Stimulated activated CD4-positive, alpha-beta T cell treated with anti-CD3 and anti-CD28 coated beads, Interleukin-2, amount 100 ng/mL, for 24 hours (primary cell): ENCODE measurements around the gene SUN2.
A peak's percentile ranks its signal among the peaks of the same experiment; 100 is the strongest.

Source experiments
- DNase-seq, 2 donors: peaks; one replicate each; pipeline ENCODE4 v3.0.0-alpha.2; 2020

SUN2 gene

DNA sequence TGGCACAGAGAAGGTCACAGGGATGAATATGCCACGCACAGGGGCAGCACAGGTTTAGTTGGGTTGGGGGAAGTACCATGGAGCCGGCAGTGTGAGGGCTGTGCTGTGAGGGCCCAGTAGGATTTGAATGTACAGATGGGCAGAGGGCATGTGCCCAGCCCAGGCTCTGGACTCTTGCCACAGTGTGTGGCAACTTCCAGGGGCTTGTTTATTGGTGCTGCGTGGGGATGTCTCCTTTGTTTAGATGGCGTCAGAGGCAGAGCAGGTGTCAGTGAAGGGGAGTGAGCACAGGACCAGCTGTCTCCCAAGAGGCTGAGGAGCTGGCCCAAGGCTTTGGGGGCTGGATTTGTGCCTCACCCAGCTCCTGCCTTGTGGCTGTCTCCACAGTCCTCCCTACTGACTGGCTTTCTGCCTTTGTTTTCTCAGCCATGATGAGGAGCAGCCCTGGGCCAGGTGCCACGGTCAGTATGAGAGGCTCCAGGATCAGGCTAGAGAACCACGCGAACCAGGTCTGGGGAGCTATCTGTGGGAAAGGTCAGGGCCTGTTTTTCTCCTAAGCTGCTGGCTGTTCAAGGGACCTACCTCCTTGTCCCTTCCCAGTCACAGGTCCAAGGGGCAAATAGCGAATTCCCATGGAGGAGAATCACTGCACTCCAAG, 21.9 kb downstream of the SUN2 start:
- no peak for DNase-seq

GRCh38 chr22:38733329-38733723, 22.5 kb downstream of the SUN2 start:
- DNase-seq = peak; percentile 64

GRCh38 chr22:38732251-38732815, 23.5 kb downstream of the SUN2 start:
- no peak for DNase-seq

- no peak for DNase-seq
Observed at GRCh38 chr22:38731703-38732161, 24.1 kb downstream of the SUN2 start.

GRCh38 chr22:38730411-38730871, 25.4 kb downstream of the SUN2 start:
- no peak for DNase-seq

- DNase-seq = no peak
Observed at GRCh38 chr22:38729946-38730345, 25.9 kb downstream of the SUN2 start.

DNA sequence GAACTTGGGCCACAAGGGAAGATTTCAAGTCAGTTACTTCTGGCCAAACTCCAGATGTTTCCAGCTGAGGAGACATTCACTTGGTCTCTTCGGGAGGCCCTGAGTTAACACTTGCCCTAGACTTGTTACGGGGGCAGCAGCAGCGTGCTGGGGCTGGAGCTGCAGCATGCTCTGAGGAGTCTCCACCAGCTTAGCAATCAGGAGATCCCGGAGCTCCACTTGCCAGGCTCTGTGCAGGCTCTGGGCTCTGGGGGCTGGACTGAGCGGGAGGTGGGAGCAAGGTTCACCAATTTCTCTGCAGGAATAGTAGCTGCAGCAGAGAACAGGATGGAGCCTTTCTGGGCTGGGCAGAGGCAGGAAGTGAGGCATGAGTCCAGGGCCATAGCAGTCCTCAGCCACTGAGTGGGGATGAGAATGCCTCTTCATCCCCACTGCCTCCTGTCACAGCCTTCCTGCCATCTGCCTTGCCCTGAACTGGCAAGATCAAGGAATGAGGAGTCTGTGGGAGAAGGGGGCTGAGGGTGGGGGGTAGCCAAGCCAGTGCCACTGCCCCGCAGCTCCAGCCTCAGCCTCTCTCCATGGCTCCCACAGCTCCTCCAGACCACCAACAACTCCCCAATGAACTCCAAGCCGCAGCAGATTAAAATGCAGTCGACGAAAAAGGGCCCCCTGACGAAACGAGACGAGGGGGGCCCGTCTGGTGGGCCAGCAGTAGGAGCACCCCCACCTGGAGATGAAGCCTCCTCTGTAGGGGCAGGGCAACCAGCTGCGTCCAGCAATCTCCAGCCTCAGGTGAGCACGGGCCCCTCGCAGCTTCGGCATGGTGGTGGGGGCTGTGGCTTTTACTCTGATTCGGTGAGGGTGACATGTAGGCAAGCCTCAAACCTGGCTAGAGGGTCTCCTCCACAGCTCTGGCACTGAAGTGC, 26.7 kb downstream of the SUN2 start:
- DNase-seq = no peak

- DNase-seq = no peak
Observed at GRCh38 chr22:38727530-38728451, 28.0 kb downstream of the SUN2 start.

- DNase-seq = no peak
Observed at GRCh38 chr22:38727123-38727522, 28.7 kb downstream of the SUN2 start.

- DNase-seq = no peak
Observed at GRCh38 chr22:38725900-38726655, 29.7 kb downstream of the SUN2 start.

DNA sequence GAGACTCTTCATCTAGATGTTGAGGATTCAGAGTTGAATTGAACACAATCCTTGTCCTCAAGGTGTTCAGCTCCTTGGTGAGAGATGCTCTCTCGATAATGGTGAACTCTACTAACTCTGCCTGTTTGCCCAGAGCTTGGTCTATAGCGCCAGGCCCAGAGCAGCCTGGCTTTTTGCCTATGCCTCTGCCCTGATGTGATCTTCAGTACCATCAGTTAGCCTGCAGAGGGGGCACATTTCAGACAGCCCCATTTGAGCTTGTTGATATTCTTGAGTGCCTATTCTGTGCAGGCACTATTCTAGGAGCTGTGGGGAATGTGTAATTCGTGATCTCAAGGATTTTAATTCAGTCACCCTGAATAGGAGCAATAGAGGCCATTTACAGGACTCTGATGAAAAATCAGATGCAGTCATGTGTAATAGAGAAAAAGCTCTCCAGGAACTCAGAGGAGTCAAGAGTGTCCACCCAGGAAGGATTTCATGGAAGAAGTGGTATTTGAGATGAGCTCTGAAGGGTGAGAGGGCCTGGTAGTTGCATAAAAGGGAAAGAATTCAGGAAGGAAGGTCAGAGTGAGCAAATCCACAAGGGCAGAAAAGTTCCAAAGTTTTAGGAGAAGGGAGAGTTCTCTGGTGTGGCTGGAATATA, 30.7 kb downstream of the SUN2 start:
- no peak for DNase-seq

- no peak for DNase-seq
Observed at GRCh38 chr22:38724176-38724575, 31.6 kb downstream of the SUN2 start.

GRCh38 chr22:38721551-38721950, 34.2 kb downstream of the SUN2 start:
- no peak for DNase-seq

GRCh38 chr22:38720350-38720749, 35.4 kb downstream of the SUN2 start:
- DNase-seq = no peak

DNA sequence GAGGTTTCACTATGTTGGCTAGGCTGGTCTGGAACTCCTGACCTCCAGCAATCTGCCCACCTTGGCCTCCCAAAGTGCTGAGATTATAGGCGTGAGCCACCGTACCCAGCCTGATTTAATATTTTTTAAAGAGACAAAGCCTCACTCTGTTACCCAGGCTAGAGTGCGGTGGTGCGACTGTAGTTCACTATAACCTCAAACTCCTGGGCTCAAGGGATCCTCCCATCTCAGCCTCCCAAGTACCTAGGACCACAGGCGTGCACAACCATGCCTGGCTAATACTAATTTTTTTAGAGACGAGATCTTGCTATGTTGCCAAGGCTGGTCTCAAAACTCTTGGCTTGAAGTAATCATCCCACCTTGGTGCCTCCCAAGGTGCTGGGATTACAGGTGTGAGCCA, 36.6 kb downstream of the SUN2 start:
- DNase-seq = no peak

DNA sequence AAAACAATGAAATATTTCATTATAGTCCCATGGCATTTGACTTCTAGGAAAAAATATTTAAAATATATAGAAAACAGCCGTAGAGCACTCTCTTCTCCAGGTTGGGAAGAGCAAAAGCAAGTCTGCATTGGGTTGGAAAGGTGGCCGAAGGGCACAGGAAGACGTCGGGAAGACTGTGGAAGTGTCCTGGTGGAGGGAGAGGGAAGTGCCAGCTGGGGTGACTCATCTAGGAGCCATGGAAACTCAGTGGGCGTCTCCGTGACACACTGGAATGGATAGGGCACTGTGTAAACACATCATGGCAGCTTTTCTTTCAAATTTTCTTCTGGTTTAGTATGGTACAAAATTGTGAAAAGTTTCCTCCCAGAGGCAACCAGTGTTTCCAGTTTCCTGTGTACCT, 37.4 kb downstream of the SUN2 start:
- DNase-seq = no peak

GRCh38 chr22:38717244-38717643, 38.6 kb downstream of the SUN2 start:
- no peak for DNase-seq

- DNase-seq = no peak
Observed at GRCh38 chr22:38716826-38717225, 39.0 kb downstream of the SUN2 start.

DNA sequence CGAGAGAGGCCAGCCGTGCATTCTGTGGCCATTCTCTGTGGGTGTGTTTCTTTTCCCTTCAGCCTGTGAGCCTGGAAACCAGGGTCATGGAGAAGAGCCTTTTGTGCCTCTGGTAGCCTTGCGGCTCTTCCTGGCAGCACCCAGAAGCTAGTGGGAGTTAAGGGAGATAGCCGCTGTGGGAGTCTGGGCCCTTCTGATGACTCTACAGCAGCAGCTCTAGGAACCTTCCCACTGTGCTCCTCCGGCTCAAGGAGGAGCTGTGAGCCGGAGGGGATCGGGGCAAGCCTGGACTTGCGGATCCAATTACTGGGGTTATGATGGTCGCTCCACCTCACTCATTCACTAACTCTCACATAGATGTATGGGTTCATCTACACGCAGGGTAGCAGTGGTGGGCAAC, 39.5 kb downstream of the SUN2 start:
- no peak for DNase-seq

DNA sequence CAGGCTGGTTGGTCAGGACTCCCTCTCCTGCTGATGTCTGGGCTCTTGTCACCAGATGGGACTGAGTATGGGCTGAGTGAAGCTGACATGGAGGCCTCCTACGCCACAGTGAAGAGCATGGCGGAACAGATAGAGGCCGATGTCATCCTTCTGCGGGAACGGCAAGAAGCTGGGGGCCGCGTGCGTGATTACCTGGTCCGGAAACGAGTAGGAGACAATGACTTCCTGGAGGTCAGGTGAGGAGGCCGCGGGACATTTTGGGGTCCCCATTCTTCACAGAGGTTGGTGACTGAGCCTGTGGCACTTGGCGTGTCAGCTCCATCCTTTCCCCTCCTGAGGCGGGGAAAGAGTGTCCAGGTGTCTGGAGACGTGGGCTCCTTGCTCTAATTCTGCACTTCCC, 39.9 kb downstream of the SUN2 start:
- no peak for DNase-seq

DNA sequence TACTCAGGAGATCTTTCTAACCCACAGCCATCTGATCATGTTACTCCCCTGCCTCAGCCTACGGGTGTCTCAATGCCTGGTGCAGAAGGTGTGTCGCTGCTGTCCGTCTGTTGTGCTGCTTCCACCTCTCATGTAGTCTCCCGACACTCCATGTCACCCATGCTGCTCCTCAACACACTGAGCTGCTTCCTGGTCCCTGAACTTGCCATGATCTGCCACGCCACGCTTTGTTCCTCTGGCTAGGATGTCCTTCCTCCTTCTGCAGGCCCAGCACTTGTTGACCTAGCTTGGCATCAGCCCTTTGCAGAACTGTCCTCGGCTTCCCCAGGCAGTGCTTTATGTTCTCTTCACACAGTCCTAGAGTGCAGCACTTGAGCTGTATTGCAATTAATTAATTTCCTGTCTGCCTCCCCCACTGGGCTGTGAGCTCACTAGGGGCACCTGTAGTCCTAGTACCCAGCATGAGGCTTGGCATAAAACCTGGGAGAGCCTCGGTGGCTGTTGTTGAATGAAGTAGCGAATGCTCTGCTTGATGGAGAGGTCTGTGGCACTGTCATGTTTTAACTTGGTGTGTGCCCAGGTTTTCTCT, 40.5 kb downstream of the SUN2 start:
- no peak for DNase-seq
